Measurements from ENCODE around the gene SHISA8.

Gene SHISA8

DNA sequence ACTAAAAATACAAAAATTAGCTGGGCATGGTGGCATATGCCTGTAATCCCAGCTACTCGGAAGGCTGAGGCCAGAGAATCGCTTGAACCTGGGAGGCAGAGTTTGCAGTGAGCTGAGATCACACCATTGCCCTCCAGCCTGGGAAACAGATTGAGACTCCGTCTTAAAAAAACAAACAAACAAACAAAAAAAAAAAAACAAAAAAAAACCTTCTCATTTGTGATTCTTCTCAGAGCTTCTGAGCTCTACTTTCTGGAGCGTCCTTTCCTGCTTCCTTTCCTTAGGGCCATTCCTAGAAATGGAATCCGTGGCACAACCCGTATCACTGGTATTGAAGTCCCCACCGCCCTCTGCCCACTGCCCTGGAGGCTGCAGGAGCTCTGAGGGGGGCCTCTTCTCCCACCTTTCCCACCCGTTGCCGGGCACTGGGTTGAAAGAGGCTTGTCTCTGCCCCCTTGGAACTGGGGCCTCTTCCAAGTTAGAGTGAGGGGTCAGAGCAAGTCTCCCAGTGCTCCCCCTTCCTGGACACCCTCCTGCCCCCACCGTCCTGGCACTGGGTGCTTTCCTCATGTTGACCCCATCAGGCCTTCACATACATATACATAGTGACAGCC, 2.0 kb upstream of the SHISA8 start:
- no peak for FAIRE-seq
- no peak for DNase-seq (ENCODE audit: extremely low spot score, insufficient read length, low read depth)

GRCh38 chr22:41915786-41916493, 1.1 kb upstream of the SHISA8 start:
- FAIRE-seq = peak; percentile 12
- DNase-seq (ENCODE audit: extremely low spot score, insufficient read length, low read depth) = no peak

DNA sequence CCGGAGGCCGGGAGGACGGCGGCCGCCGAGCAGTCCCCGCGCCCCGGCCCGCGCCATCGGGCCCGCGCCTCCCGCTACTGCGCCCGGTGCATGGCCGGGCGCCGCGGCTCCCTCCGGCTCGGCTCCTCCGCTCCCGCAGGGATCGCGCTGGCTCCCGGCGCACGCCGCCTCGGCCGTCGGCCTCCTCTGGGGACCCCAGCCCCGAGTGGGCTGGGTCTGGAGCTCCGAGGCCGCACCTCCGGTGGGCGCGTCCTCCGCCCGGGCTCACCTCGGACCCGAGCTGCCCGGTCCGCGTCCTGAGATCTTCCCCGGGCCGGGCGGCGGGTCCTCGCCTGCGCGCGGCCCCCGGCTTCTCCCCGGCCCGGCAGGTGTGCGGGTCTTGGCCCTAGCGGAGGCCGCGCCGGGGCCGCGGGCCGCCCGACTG, 251 bp downstream of the SHISA8 start:
- DNase-seq (ENCODE audit: extremely low spot score, insufficient read length, low read depth) = no peak
- FAIRE-seq = no peak

- FAIRE-seq (no peak), DNase-seq (ENCODE audit: extremely low spot score, insufficient read length, low read depth) (no peak)
Observed at GRCh38 chr22:41913842-41914534, 886 bp downstream of the SHISA8 start.

DNA sequence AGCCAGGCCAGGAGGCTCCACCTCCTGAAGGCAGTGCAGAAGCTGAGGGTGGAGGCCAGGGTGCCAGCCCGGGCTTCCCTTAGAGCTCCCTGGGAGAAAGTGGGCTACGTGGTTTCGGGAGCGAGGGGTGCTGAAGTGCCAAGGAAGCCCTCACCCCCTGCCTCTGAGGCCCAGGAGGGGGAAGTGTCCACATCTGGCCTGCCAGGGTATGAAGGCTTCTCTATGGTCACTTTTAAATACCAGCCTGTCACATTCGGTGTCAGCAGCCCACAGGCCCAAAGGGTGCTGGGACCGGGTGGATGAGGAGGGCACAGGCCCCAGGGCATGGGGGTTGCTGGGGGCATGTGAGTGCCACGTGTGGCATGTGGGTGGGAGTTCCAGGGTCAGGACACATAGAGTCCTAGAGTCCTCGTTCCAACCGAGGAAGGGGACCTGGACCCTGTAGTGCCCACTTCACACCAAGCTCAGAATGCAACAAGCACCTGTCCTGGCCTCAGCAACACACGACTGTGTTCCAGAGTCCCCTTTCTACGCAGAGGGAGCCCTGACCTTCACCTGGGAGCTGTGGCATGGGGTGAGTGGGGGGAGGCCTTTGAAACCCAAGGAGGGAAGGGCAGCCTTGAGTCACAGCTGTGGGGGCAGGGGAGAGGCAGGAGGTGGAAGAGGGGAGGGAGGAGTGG, 1.7 kb downstream of the SHISA8 start:
- FAIRE-seq (no peak), DNase-seq (ENCODE audit: extremely low spot score, insufficient read length, low read depth) (no peak)

DNA sequence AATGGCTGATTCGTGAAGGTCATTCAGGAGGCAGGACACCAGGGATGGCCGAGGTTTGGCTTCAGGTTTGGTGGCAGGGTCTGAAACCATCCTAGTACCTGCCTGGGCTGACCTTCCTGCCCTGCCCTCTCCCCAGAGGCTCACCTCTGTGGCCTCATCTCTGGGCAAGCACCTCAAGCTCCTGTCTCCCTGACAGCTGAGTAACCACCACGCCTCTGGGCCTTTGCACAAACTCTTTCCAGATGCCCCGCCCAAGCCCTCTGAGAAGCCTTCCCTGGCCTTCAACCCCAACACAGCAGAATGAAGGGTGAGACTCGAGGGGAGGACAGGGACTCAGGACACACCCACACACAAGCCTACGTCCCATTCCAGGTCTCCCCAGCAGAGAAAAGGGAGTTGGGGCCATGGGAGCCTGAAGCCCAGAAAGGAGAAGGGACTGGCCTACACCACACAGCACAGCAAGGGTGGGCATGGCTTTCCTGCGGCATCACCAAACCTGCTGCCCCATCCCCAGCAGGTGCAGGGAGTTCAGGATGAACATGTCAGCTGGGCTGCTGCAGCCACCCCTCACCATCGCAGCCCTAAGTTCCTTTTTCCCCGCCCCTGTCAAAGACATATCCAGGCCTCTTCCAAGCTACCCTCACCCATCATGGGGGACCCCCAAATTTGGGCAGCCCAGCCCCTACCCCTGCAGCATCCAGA, 2.4 kb downstream of the SHISA8 start:
- FAIRE-seq (no peak), DNase-seq (ENCODE audit: extremely low spot score, insufficient read length, low read depth) (no peak)

DNA sequence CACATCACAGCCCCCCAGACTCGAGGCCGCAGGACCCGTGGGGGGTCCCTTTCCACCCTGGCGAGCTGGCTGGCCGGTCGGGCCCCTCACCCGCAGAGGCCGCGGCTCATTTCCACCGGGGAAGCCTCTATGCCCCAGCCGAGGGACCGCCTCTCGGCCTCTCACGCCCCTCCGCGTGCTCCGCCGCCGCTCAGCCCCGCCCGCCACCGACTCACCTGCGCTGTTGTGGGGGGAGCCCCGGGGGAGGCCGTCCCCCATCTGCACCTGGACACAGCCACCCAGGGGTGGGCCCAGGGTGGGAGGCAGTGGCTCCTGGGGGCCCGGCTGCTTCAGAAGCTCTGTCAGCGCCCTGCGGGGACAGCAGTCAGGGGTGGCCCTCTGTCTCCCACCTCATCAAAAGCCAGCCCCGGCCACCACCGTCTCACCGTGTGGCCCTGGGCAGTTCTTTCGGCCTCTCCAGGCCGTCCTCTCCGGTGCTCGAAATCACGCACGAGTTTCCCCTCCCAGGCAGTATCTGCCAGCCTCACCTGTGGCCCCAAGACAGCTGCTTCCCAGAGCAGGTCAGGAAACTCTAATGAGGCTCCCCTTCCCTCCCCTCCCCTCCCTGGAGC, 3.8 kb downstream of the SHISA8 start:
- FAIRE-seq (no peak), DNase-seq (ENCODE audit: extremely low spot score, insufficient read length, low read depth) (no peak)

- no peak for FAIRE-seq
Observed at GRCh38 chr22:41910050-41911000, 4.5 kb downstream of the SHISA8 start.

DNA sequence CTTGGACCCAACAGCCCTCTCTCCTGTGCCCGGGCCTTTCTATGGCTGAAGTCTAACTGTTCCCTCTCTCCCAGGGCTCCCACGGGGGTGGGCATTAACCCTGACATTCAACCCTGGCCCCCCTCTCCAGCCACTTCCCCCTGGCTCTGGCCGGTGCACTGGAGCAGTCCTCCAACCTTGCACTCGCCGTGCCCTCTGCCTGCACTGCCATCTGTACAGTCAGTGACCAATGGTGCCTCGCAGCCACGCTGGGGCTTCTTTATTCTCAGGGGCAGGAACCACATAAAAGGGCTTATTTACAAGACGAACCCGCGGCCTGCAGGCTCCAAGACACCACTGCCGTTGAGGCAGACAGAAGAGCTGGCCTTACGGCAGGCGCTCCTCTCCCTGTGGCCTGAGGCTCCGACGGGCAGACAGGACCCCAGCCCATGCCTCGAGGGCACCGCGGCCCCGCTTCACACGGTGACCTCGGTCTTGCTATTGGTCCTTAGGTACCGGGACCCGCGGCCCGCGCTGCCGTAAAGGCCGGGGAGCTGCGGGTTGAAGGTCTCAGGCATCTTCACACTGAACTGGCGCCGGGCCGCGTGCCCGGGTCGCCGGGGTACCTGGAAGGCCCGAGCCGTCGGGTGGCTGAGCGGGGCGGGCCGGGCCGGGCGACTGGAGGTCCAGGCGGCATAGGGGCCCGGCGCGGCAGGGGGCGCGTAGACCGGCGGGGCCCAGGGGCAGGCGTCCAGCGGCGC, 5.4 kb downstream of the SHISA8 start:
- DNase-seq (ENCODE audit: extremely low spot score, insufficient read length, low read depth) = no peak
- no peak for FAIRE-seq

More at GRCh38 chr22:41910050-41911000, 4.5 kb downstream of the SHISA8 start:
- no peak for DNase-seq (ENCODE audit: extremely low spot score, insufficient read length, low read depth)

DNA sequence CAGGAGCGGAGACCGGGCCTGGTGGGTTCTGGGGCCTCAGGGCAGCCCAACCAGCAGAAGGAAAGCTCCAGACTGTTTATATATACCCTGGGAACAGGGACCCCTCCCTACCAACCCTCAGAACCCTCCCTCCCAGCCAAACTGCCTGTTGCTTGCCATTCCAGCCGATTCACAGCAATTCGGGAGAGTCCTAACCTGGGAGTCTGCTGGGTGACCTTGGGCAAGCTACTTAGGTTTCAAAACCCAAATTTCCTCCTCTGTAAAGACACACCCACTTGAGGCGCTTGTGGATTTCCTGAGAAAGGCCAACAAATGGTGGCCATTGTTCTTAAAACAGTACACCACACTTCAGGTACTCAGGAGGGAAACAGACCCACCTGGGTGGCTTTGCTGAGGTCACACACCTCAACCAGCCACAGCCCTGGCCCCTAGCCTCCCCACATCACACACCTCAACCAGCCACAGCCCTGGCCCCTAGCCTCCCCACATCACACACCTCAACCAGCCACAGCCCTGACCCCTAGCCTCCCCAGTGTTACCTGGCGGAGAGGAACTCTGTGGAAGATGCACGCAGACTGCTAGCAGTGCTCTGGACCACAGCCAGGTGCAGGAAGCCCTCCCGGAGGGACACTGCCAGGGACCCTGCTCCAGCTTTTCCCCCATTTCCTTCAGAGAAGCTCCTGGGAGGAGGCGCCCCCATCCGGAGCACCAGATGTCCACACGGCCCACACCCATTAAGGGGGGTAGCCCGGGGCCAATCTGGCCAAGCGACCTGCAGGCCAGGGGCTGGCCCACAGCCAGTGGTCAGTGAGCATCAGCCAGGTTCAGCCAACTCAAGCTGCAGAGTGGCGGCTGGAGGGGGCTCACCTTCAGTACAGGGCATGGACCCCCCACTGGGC, 6.2 kb downstream of the SHISA8 start:
- FAIRE-seq (peak; percentile 52), DNase-seq (ENCODE audit: extremely low spot score, insufficient read length, low read depth) (no peak)

DNA sequence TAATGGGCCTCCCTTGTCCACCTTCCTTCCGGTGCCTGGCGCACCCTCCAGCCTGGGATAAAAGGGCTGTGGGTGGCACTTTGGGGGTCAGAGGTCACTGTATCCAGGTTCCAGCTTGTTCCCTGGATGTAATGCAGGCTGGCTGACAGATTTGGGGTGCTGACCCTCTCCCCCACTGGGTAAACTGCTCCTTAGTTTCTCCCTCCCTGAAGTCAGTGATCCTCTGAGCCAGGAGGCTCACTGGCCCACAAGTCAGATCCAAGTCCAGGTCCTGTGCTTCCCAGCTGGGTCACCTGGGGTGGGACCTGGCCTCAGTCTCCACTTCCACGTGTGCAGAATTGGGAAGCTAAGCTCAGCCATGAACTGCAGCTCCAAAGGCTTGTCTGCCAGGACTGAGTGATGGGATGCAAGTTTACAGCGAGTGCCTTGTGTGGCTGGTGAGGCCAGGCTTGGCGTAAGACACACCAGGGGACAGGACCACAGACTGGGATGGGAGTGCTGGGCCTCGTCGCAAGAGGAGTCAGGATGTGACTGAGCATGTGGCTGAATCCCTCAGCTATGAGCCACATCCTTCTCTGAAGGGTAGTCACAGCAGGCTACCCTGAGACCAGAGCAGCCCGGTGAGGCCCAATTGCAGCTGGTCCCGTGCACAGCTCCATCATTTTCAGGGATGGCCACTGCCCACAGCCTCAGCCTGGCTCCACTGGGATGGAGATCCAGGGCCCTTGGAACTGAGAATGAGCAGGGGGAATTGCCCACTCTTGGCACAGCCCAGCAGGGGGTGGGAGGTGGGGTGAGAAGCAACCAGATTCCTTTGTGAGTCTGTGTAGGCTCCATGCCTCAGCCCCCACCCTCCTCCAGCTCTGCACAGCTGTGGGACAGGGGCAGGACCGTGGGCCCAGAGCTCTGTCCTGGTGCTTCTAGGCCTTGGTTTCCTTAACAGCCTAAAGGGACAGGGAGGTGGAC, 7.2 kb downstream of the SHISA8 start:
- no peak for DNase-seq (ENCODE audit: extremely low spot score, insufficient read length, low read depth)
- FAIRE-seq = no peak

DNA sequence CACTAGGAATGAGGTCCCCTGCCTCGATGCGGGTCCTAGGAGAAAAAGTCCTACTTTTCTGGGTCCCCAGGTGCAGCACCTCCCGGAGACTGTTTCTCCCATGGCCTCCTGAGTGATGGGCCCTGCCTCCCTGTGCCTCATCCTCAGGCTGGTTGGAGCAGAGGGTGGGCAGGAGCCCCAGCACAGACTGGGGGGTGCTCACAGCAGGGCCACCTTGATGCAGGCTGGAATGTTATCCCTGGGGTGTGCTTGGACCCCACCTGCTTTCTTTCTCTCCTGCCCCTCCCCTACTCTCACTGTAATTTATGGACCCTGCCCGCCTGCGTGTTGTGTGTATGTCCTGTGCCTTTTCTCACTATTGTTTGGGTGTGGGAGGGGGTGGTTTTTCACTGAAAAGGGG, 8.1 kb downstream of the SHISA8 start:
- DNase-seq (ENCODE audit: extremely low spot score, insufficient read length, low read depth) (no peak), FAIRE-seq (no peak)

GRCh38 chr22:41905411-41906202, 9.3 kb downstream of the SHISA8 start:
- no peak for DNase-seq (ENCODE audit: extremely low spot score, insufficient read length, low read depth)
- no peak for FAIRE-seq

DNA sequence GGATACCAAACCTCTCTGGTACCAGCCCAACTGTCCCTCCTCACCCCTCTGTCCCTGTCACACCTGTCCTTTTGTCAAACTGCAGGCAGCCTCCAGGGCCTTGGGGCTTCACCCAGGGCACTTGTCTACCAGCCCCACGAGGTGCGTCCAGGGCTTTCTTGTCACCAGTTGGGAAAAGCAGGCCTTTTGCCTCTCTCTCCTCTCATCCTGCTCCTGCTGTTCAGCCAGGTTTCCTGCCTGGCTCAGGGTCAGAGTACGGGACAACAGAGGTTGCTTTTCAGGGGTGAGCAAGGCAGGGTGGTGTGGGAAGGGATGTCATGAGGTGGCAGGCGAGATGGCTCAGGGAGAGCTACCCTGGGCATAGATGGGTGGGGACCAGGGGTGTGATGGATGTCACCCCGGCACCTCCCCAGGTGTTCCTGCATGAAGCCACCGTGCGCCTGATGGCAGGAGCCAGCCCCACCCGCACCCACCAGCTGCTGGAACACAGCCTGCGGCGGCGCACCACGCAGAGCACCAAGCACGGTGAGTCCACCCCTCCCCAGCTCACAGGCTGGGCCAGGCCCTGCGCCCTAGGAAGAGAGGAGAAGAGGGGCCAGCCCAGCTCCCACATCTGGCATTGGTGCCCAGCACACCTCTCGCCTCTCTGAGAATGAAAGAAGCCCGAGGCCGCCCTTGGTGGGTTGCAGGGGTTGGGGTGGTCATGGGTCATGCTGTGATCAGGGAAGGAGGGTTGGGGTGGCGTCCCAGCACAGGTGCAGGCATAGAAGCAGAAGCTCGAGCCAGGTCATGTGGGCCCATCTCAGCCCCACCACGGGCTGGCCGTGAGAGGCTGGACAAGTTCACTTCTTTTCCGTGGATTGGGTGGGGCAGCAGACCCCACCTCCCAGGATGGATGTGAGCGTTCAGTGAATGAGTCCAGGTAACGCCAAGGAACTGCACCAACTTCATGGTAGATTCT, 10.1 kb downstream of the SHISA8 start:
- FAIRE-seq (no peak), DNase-seq (ENCODE audit: extremely low spot score, insufficient read length, low read depth) (no peak)
